ENCODE results near the gene ZNF853.

DNA sequence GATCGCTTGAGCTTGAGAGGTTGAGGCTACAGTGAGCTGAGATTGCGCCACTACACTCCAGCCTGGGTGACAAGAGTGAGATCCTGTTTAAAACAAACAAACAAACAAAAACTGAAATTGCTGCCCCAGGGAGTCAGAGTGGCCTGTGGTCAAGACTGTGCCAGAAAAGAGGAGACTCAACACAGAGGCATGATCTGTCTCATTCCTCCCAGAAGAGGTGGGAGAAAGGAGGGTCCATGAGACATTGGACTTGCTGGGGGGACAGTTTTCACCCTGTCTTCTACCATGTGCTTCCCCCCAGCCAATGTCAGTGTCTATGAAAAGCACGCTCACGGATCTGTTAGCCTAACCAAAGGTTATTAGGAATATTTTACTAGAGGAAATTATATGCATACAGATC lies 3.2 kb downstream of the ZNF853 start:
- TF ChIP-seq, protein P1, sequence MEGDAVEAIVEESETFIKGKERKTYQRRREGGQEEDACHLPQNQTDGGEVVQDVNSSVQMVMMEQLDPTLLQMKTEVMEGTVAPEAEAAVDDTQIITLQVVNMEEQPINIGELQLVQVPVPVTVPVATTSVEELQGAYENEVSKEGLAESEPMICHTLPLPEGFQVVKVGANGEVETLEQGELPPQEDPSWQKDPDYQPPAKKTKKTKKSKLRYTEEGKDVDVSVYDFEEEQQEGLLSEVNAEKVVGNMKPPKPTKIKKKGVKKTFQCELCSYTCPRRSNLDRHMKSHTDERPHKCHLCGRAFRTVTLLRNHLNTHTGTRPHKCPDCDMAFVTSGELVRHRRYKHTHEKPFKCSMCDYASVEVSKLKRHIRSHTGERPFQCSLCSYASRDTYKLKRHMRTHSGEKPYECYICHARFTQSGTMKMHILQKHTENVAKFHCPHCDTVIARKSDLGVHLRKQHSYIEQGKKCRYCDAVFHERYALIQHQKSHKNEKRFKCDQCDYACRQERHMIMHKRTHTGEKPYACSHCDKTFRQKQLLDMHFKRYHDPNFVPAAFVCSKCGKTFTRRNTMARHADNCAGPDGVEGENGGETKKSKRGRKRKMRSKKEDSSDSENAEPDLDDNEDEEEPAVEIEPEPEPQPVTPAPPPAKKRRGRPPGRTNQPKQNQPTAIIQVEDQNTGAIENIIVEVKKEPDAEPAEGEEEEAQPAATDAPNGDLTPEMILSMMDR (conservative IDR thresholded peaks at IDR 0.05), result no peak
- no peak for TF ChIP-seq EZH2 (IDR thresholded peaks at IDR 0.05; ENCODE audit: low read depth)
